Neural crest cell (in vitro differentiated cells): Measurements from ENCODE around the gene SNAI3. TPM values are rescaled to one million over a fixed set of nuclear protein-coding genes. Genes with fewer than 3 reads are reported as not detected.
A peak's percentile ranks its signal among the peaks of the same experiment; 100 is the strongest.

Experiments
- DNase-seq: peaks from one replicate; pipeline ENCODE4 v3.0.0; 2021; ENCODE audit warnings: low read depth, mixed read lengths, low spot score
- H3K27ac Mint-ChIP-seq: one replicate; pipeline ENCODE4 v1.8.0; 2021; ENCODE audit warnings: mild to moderate bottlenecking, mixed read lengths; ENCODE audit not compliant: unreplicated experiment
- H3K27me3 Mint-ChIP-seq: 2 replicates; pipeline ENCODE4 v1.8.0; 2021; ENCODE audit warnings: low read depth, mild to moderate bottlenecking, mixed read lengths
- H3K36me3 Mint-ChIP-seq: 2 replicates; pipeline ENCODE4 v1.8.0; 2021; ENCODE audit warnings: low read depth, mild to moderate bottlenecking, mixed read lengths
- H3K4me1 Mint-ChIP-seq: 2 replicates; pipeline ENCODE4 v1.8.0; 2021; ENCODE audit warnings: mixed read lengths
- H3K4me3 Mint-ChIP-seq: one replicate; pipeline ENCODE4 v1.8.0; 2021; ENCODE audit warnings: mild to moderate bottlenecking, mixed read lengths
- H3K9me3 Mint-ChIP-seq: 2 replicates; pipeline ENCODE4 v1.8.0; 2021; ENCODE audit warnings: mixed read lengths
- CTCF ChIP-seq: fragments of 200-600 bp; sonication (generic); conservative IDR thresholded peaks from 2 replicates; pipeline ENCODE4 v1.5.0; 2021; ENCODE audit warnings: antibody characterized with exemption, mild to moderate bottlenecking
- total RNA-seq: library from RNA; stranded (reverse); gene quantifications from 2 replicates; pipeline ENCODE4 v1.2.1, GENCODE V29; 2021

The SNAI3 gene
- total RNA-seq, 1 donor from 2014 or later, result not detected

GRCh38 chr16:88705801-88706228 is 19.5 kb upstream of the SNAI3 start:
- Mint-ChIP-seq H3K27me3 (no peaks in the 10 kb centered on the region), H3K36me3 (no peaks in the 10 kb centered on the region), H3K4me3 (peak overlapping the region; percentile 92), H3K9me3 (no peaks in the 10 kb centered on the region), H3K4me1 (peaks cover 18% of the 10 kb centered on the region), H3K27ac (no peak overlapping the region)
- DNase-seq, result no peak
- TF ChIP-seq CTCF, result no peak

- H3K27me3 Mint-ChIP-seq, result no peaks in the 10 kb centered on the region
- no peaks in the 10 kb centered on the region for H3K9me3 Mint-ChIP-seq
- peaks cover 18% of the 10 kb centered on the region for H3K4me1 Mint-ChIP-seq
- peak overlapping the region; percentile 92 for H3K4me3 Mint-ChIP-seq
- H3K36me3 Mint-ChIP-seq, result no peaks in the 10 kb centered on the region
- DNase-seq, result no peak
- TF ChIP-seq CTCF, result no peak
- no peak overlapping the region for H3K27ac Mint-ChIP-seq
Observed at GRCh38 chr16:88705076-88705684, 18.9 kb upstream of the SNAI3 start.

GRCh38 chr16:88703486-88704309 is 17.4 kb upstream of the SNAI3 start:
- no peaks in the 10 kb centered on the region for H3K36me3 Mint-ChIP-seq
- no peaks in the 10 kb centered on the region for H3K27me3 Mint-ChIP-seq
- no peaks in the 10 kb centered on the region for H3K9me3 Mint-ChIP-seq
- peak overlapping the region; percentile 83 for H3K4me3 Mint-ChIP-seq
- H3K27ac Mint-ChIP-seq, result no peak overlapping the region
- peaks cover 18% of the 10 kb centered on the region for H3K4me1 Mint-ChIP-seq
- no peak for DNase-seq
- TF ChIP-seq CTCF, result no peak

- no peak overlapping the region for H3K27ac Mint-ChIP-seq
- H3K9me3 Mint-ChIP-seq, result no peaks in the 10 kb centered on the region
- H3K4me3 Mint-ChIP-seq, result peak overlapping the region; percentile 83
- TF ChIP-seq CTCF, result no peak
- H3K4me1 Mint-ChIP-seq, result peaks cover 18% of the 10 kb centered on the region
- no peaks in the 10 kb centered on the region for H3K36me3 Mint-ChIP-seq
- H3K27me3 Mint-ChIP-seq, result no peaks in the 10 kb centered on the region
- DNase-seq, result no peak
Observed at GRCh38 chr16:88702371-88703210, 16.3 kb upstream of the SNAI3 start.

GRCh38 chr16:88701581-88702370 is 15.5 kb upstream of the SNAI3 start:
- no peak overlapping the region for H3K27ac Mint-ChIP-seq
- no peak overlapping the region for H3K4me3 Mint-ChIP-seq
- H3K27me3 Mint-ChIP-seq, result no peaks in the 10 kb centered on the region
- no peak for DNase-seq
- H3K4me1 Mint-ChIP-seq, result peaks cover 11% of the 10 kb centered on the region
- no peaks in the 10 kb centered on the region for H3K9me3 Mint-ChIP-seq
- H3K36me3 Mint-ChIP-seq, result no peaks in the 10 kb centered on the region
- TF ChIP-seq CTCF, result no peak
